SU-DHL-6 (cell line): ENCODE results near the gene NUDT8.

Experiments
- H2AFZ ChIP-seq: fragments of 200-600 bp; sonication (generic); 2 replicates; pipeline ENCODE4 v1.6.1; 2014; ENCODE audit warnings: low read depth, mild to moderate bottlenecking, moderate library complexity, mixed read lengths, antibody characterized with exemption, low read length; ENCODE audit not compliant: severe bottlenecking
- H3F3A ChIP-seq: fragments of 200-600 bp; shearing (Covaris generic); 2 replicates; pipeline ENCODE4 v1.6.0; 2016; ENCODE audit warnings: antibody characterized with exemption, mild to moderate bottlenecking; ENCODE audit not compliant: insufficient read depth
- H3K27ac ChIP-seq: fragments of 200-600 bp; sonication (generic); 2 replicates; pipeline ENCODE4 v1.5.1; 2016; ENCODE audit warnings: low read depth, mild to moderate bottlenecking, low read length, moderate library complexity, mixed read lengths
- H3K27me3 ChIP-seq: fragments of 200-600 bp; sonication (generic), shearing (Covaris generic); 2 replicates; pipeline ENCODE4 v1.6.0; 2014; ENCODE audit warnings: mild to moderate bottlenecking, low read length
- H3K36me3 ChIP-seq: fragments of 200-600 bp; sonication (generic); 2 replicates; pipeline ENCODE4 v1.6.1; 2014; ENCODE audit warnings: mild to moderate bottlenecking, low read length, mixed read lengths
- H3K4me2 ChIP-seq: fragments of 300-600, 200-600 bp; shearing (Covaris generic), sonication (generic); 2 replicates; pipeline ENCODE4 v1.6.0; 2014; ENCODE audit warnings: low read length, low read depth, mild to moderate bottlenecking; ENCODE audit not compliant: poor library complexity, severe bottlenecking
- H3K4me3 ChIP-seq: fragments of 200-600 bp; sonication (generic); 2 replicates; pipeline ENCODE4 v1.5.1; 2014; ENCODE audit warnings: antibody characterized with exemption, low read length, mild to moderate bottlenecking, mixed read lengths; ENCODE audit not compliant: insufficient read depth, poor library complexity, severe bottlenecking
- H3K79me2 ChIP-seq: fragments of 200-600 bp; sonication (generic); 2 replicates; pipeline ENCODE4 v1.6.1; 2014; ENCODE audit warnings: mild to moderate bottlenecking, low read length, moderate library complexity; ENCODE audit not compliant: insufficient read depth
- H3K9ac ChIP-seq: fragments of 200-600 bp; sonication (generic); 2 replicates; pipeline ENCODE4 v1.7.0; 2014; ENCODE audit warnings: mild to moderate bottlenecking, low read length
- H3K9me2 ChIP-seq: fragments of 200-600 bp; sonication (generic); replicated peaks from 2 replicates; pipeline ENCODE4 v1.6.1; 2014; ENCODE audit warnings: low read length; ENCODE audit not compliant: insufficient read depth
- H3K9me3 ChIP-seq: fragments of 200-600 bp; sonication (generic); 2 replicates; pipeline ENCODE4 v1.6.1; 2014; ENCODE audit warnings: low read length, mixed read lengths; ENCODE audit not compliant: insufficient read depth
- H4K20me1 ChIP-seq: fragments of 200-600 bp; sonication (generic); 2 replicates; pipeline ENCODE4 v1.6.1; 2014; ENCODE audit warnings: low read depth, mild to moderate bottlenecking, antibody characterized with exemption, low read length, moderate library complexity, mixed read lengths
- CTCF ChIP-seq: fragments of 200-600 bp; sonication (generic); IDR thresholded peaks from one replicate; pipeline ENCODE4 v1.5.1; 2017; ENCODE audit warnings: antibody characterized with exemption, mild to moderate bottlenecking, low read length, moderate library complexity; ENCODE audit not compliant: insufficient read depth, poor library complexity, severe bottlenecking
- EZH2phosphoT487 ChIP-seq: fragments of 200-600 bp; sonication (generic), shearing (Covaris generic); conservative IDR thresholded peaks from 2 replicates; pipeline ENCODE4 v1.6.1; 2018; ENCODE audit warnings: mild to moderate bottlenecking, antibody characterized with exemption, low read length, moderate library complexity, mixed read lengths

NUDT8 gene

GRCh38 chr11:67584881-67585873 lies 44.6 kb downstream of the NUDT8 start:
- no peak overlapping the region for H2AFZ ChIP-seq
- H3K27ac ChIP-seq, result peak overlapping the region; percentile 93
- no peaks in the 10 kb centered on the region for H3K9me2 ChIP-seq
- H3K4me2 ChIP-seq, result peak overlapping the region; percentile 62
- peaks cover 10% of the 10 kb centered on the region; the same call in 1 of the 2 replicates for H3K79me2 ChIP-seq
- no peaks in the 10 kb centered on the region for H3K9me3 ChIP-seq
- H3F3A ChIP-seq, result peaks cover 57% of the 10 kb centered on the region
- H3K4me3 ChIP-seq, result peak overlapping the region; percentile 72
- H3K27me3 ChIP-seq, result no peaks in the 10 kb centered on the region
- TF ChIP-seq CTCF (no peak), EZH2phosphoT487 (no peak)
- peaks cover 8% of the 10 kb centered on the region; the same call in 1 of the 2 replicates for H3K36me3 ChIP-seq
- no peaks in the 10 kb centered on the region for H4K20me1 ChIP-seq
- peak overlapping the region; percentile 87 for H3K9ac ChIP-seq

GRCh38 chr11:67584205-67584880 lies 45.4 kb downstream of the NUDT8 start:
- Histone ChIP-seq H3K9me2 (no peaks in the 10 kb centered on the region), H3K79me2 (peaks cover 10% of the 10 kb centered on the region; the same call in 1 of the 2 replicates), H3K27me3 (no peaks in the 10 kb centered on the region), H2AFZ (no peak overlapping the region), H3K36me3 (peaks cover 3% of the 10 kb centered on the region; the same call in 1 of the 2 replicates), H3F3A (peaks cover 53% of the 10 kb centered on the region), H3K27ac (peak overlapping the region; percentile 93), H4K20me1 (no peaks in the 10 kb centered on the region), H3K9me3 (no peaks in the 10 kb centered on the region), H3K4me2 (peak overlapping the region; percentile 62), H3K9ac (peak overlapping the region; percentile 87), H3K4me3 (peak overlapping the region; percentile 72)
- TF ChIP-seq CTCF, result no peak
- no peak for TF ChIP-seq EZH2phosphoT487

- Histone ChIP-seq H3K9me2 (no peaks in the 10 kb centered on the region), H3K27me3 (no peaks in the 10 kb centered on the region), H3K9me3 (no peaks in the 10 kb centered on the region), H3K4me3 (peak within 1 kb of the TSS; percentile 72), H3K27ac (peak within 1 kb of the TSS; percentile 93), H4K20me1 (no peaks in the 10 kb centered on the region), H3K79me2 (peaks cover 10% of the 10 kb centered on the region; the same call in 1 of the 2 replicates), H3F3A (peaks cover 53% of the 10 kb centered on the region), H2AFZ (peak within 1 kb of the TSS; percentile 83), H3K9ac (peak within 1 kb of the TSS; percentile 87), H3K36me3 (no peaks in the 10 kb centered on the region), H3K4me2 (peak within 1 kb of the TSS; percentile 62)
- TF ChIP-seq EZH2phosphoT487 (no peak), CTCF (peak; percentile 74)
Observed at GRCh38 chr11:67583247-67584204, 46.2 kb downstream of the NUDT8 start, which contains the start of gene GSTP1. TSS of gene GSTP1 (plus strand) at chr11:67583812. CDS start at chr11:67583844, 32 bp downstream.
